ENCODE data around the gene PTGDR.

The PTGDR gene

DNA sequence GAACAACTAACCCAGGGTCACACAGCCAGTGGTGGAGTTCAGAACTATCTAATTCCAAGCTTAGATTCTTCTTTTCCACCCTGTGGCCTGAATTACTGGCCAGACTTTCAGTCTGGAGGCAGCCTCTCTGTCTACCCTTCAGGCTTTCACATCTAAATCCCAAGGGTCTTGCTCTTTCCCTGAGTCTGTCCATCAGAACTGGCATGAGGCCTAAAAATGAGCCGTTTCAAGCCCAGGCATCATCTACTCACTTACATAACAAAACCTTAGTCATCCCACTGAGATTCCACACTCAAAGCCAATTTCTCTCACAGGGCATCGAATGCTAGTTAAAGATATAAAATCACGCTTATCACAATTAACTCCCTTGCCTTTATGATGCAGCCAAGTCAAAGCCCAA is 1.3 kb upstream of the PTGDR start:
- H3K4me3 ChIP-seq (replicated peaks; ENCODE audit: low read depth, low read length), result no peak overlapping the region
- no peak for DNase-seq (ENCODE audit: extremely low read depth, insufficient read length)
- H3K27me3 ChIP-seq (replicated peaks; ENCODE audit: control insufficient read depth, insufficient read depth, low read length), result 0 out of 2 replicates have a peak, but pooled peaks cover 2% of the 10 kb centered on the region
- no peaks in the 10 kb centered on the region for H3K36me3 ChIP-seq (ENCODE audit: control insufficient read depth, insufficient read depth, low read length)
- TF ChIP-seq, protein P1, sequence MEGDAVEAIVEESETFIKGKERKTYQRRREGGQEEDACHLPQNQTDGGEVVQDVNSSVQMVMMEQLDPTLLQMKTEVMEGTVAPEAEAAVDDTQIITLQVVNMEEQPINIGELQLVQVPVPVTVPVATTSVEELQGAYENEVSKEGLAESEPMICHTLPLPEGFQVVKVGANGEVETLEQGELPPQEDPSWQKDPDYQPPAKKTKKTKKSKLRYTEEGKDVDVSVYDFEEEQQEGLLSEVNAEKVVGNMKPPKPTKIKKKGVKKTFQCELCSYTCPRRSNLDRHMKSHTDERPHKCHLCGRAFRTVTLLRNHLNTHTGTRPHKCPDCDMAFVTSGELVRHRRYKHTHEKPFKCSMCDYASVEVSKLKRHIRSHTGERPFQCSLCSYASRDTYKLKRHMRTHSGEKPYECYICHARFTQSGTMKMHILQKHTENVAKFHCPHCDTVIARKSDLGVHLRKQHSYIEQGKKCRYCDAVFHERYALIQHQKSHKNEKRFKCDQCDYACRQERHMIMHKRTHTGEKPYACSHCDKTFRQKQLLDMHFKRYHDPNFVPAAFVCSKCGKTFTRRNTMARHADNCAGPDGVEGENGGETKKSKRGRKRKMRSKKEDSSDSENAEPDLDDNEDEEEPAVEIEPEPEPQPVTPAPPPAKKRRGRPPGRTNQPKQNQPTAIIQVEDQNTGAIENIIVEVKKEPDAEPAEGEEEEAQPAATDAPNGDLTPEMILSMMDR (IDR thresholded peaks at IDR 0.05; ENCODE audit: insufficient read depth, low read length, poor library complexity, severe bottlenecking), result no peak

DNA sequence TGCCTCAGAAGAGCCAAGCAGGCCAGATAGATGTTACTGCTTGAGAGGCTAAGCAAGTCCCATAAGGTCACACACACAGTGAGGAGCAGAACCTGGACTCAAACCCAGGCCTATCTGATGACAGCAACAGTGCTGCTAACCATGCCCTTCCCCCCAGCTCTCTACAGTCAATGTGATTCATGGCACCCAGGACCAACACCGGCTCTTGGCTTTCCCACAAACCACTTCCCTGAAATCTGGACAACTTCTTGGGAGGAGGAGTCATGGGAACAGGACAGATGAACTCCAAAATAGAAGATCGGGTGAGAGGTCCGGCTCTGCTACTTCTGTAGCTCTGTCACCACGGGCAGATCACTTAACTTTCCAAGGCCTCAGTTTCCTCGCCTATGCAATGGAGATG is 716 bp upstream of the PTGDR start:
- 0 out of 2 replicates have a peak, but pooled peaks cover 2% of the 10 kb centered on the region for H3K27me3 ChIP-seq (replicated peaks; ENCODE audit: control insufficient read depth, insufficient read depth, low read length)
- no peak overlapping the region for H3K4me3 ChIP-seq (replicated peaks; ENCODE audit: low read depth, low read length)
- no peak for DNase-seq (ENCODE audit: extremely low read depth, insufficient read length)
- H3K36me3 ChIP-seq (ENCODE audit: control insufficient read depth, insufficient read depth, low read length), result no peaks in the 10 kb centered on the region
- TF ChIP-seq, protein P1 (IDR thresholded peaks at IDR 0.05; ENCODE audit: insufficient read depth, low read length, poor library complexity, severe bottlenecking), result no peak

DNA sequence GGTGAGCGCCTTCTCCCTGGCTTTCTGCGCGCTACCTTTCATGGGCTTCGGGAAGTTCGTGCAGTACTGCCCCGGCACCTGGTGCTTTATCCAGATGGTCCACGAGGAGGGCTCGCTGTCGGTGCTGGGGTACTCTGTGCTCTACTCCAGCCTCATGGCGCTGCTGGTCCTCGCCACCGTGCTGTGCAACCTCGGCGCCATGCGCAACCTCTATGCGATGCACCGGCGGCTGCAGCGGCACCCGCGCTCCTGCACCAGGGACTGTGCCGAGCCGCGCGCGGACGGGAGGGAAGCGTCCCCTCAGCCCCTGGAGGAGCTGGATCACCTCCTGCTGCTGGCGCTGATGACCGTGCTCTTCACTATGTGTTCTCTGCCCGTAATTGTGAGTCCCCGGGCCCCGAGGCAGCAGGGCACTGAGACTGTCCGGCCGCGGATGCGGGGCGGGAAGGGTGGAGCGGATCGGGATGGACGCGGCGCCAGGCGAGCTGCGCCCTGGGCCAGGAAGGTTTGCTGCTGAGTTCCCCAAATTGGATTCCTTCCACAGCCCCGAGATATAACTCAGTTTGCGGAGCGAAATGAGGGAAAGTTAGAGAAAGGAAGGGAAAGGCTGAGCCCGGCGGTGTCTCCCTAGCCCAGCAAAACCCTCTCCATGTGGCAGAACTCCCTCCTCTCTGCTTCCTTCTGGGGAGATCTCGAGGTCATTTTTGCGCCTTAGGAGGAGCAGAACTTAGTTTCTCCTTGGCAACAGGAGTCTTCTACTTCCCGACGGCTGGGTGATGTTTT is 972 bp downstream of the PTGDR start:
- H3K27me3 ChIP-seq (replicated peaks; ENCODE audit: control insufficient read depth, insufficient read depth, low read length), result 0 out of 2 replicates have a peak, but pooled peaks cover 2% of the 10 kb centered on the region
- peak; percentile 25 for DNase-seq (ENCODE audit: extremely low read depth, insufficient read length)
- H3K4me3 ChIP-seq (replicated peaks; ENCODE audit: low read depth, low read length), result no peak overlapping the region

GRCh38 chr14:52269100-52269499 is 1.6 kb downstream of the PTGDR start:
- Histone ChIP-seq H3K4me3 (replicated peaks; ENCODE audit: low read depth, low read length) (no peak overlapping the region), H3K36me3 (ENCODE audit: control insufficient read depth, insufficient read depth, low read length) (no peaks in the 10 kb centered on the region), H3K27me3 (replicated peaks; ENCODE audit: control insufficient read depth, insufficient read depth, low read length) (0 out of 2 replicates have a peak, but pooled peaks cover 2% of the 10 kb centered on the region)
- DNase-seq (ENCODE audit: extremely low read depth, insufficient read length), result no peak
- TF ChIP-seq, protein P1 (IDR thresholded peaks at IDR 0.05; ENCODE audit: insufficient read depth, low read length, poor library complexity, severe bottlenecking), result no peak

More for the DNA sequence above, 972 bp downstream of the PTGDR start:
- no peaks in the 10 kb centered on the region for H3K36me3 ChIP-seq (ENCODE audit: control insufficient read depth, insufficient read depth, low read length)
- TF ChIP-seq, protein P1 (IDR thresholded peaks at IDR 0.05; ENCODE audit: insufficient read depth, low read length, poor library complexity, severe bottlenecking), result no peak

DNA sequence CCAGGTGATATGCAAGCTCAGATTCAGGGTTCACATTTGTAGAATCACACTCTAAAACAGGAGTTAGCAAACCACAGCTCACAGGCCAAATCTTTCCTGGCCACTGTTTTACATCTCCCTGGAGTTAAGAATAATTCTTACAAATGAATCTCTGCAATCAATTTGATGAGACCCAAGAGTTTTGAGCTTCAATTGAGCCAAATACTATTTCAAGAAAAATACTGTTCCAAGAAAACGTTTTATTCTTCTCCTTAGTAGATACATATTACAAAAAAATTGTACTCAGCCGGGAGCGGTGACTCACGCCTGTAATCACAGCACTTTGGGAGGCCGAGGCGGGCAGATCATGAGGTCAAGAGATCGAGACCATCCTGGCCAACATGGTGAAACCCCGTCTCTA is 2.5 kb downstream of the PTGDR start:
- H3K27me3 ChIP-seq (replicated peaks; ENCODE audit: control insufficient read depth, insufficient read depth, low read length), result peaks cover 2% of the 10 kb centered on the region; the same call in 1 of the 2 replicates
- no peak for DNase-seq (ENCODE audit: extremely low read depth, insufficient read length)
- H3K4me3 ChIP-seq (replicated peaks; ENCODE audit: low read depth, low read length), result no peak overlapping the region
- TF ChIP-seq, protein P1 (IDR thresholded peaks at IDR 0.05; ENCODE audit: insufficient read depth, low read length, poor library complexity, severe bottlenecking), result no peak
- H3K36me3 ChIP-seq (ENCODE audit: control insufficient read depth, insufficient read depth, low read length), result no peaks in the 10 kb centered on the region

Data from GM06990 (cell line).